HG03442 (cell line): ENCODE data around the gene DCBLD1.

Experiments used
- ATAC-seq: cut with Tn5 transposase; IDR thresholded peaks from one replicate; pipeline ENCODE4 v1.9.1; 2021; ENCODE audit warnings: mild to moderate bottlenecking, moderate library complexity; ENCODE audit not compliant: unreplicated experiment

The DCBLD1 gene

GRCh38 chr6:117469791-117470190 is 12.7 kb upstream of the DCBLD1 start:
- no peak for ATAC-seq

- no peak for ATAC-seq
Observed at GRCh38 chr6:117472667-117473066, 9.8 kb upstream of the DCBLD1 start.

GRCh38 chr6:117473401-117473800 is 9.1 kb upstream of the DCBLD1 start:
- no peak for ATAC-seq

- peak; percentile 30 for ATAC-seq
Observed at GRCh38 chr6:117477988-117478852, 4.3 kb upstream of the DCBLD1 start.

- ATAC-seq: no peak
Observed at GRCh38 chr6:117478853-117479231, 3.6 kb upstream of the DCBLD1 start.

- no peak for ATAC-seq
Observed at GRCh38 chr6:117480651-117481050, 1.8 kb upstream of the DCBLD1 start.

GRCh38 chr6:117481278-117481925 is 1.1 kb upstream of the DCBLD1 start:
- ATAC-seq: no peak

GRCh38 chr6:117481926-117482239 is 591 bp upstream of the DCBLD1 start:
- no peak for ATAC-seq

GRCh38 chr6:117483004-117483644 is 650 bp downstream of the DCBLD1 start:
- no peak for ATAC-seq

GRCh38 chr6:117483645-117484016 is 1.2 kb downstream of the DCBLD1 start:
- peak; percentile 13 for ATAC-seq

- no peak for ATAC-seq
Observed at GRCh38 chr6:117484052-117484646, 1.7 kb downstream of the DCBLD1 start.

GRCh38 chr6:117485433-117485832 is 3.0 kb downstream of the DCBLD1 start:
- ATAC-seq: no peak

GRCh38 chr6:117487821-117488220 is 5.3 kb downstream of the DCBLD1 start:
- ATAC-seq: no peak

GRCh38 chr6:117489003-117489402 is 6.5 kb downstream of the DCBLD1 start:
- no peak for ATAC-seq

GRCh38 chr6:117491916-117492315 is 9.4 kb downstream of the DCBLD1 start:
- no peak for ATAC-seq

- ATAC-seq: no peak
Observed at GRCh38 chr6:117493470-117493869, 11.0 kb downstream of the DCBLD1 start.

- ATAC-seq: no peak
Observed at GRCh38 chr6:117494283-117494682, 11.8 kb downstream of the DCBLD1 start.

- no peak for ATAC-seq
Observed at GRCh38 chr6:117494694-117495318, 12.3 kb downstream of the DCBLD1 start.

- no peak for ATAC-seq
Observed at GRCh38 chr6:117495425-117495824, 13.0 kb downstream of the DCBLD1 start.

GRCh38 chr6:117495869-117496268 is 13.4 kb downstream of the DCBLD1 start:
- no peak for ATAC-seq

- peak; percentile 43 for ATAC-seq
Observed at GRCh38 chr6:117496383-117496990, 14.0 kb downstream of the DCBLD1 start.
